ENCODE results near the gene FRRS1L. TPM values are rescaled to one million over a fixed set of nuclear protein-coding genes. Genes with fewer than 3 reads are reported as not detected.

Gene FRRS1L
- total and polyA plus RNA-seq, 2 of the 13 experiments (the other 11 are each of a cell fraction or from before 2014, with no cell fraction given), result 0.02 to 0.03 TPM

DNA sequence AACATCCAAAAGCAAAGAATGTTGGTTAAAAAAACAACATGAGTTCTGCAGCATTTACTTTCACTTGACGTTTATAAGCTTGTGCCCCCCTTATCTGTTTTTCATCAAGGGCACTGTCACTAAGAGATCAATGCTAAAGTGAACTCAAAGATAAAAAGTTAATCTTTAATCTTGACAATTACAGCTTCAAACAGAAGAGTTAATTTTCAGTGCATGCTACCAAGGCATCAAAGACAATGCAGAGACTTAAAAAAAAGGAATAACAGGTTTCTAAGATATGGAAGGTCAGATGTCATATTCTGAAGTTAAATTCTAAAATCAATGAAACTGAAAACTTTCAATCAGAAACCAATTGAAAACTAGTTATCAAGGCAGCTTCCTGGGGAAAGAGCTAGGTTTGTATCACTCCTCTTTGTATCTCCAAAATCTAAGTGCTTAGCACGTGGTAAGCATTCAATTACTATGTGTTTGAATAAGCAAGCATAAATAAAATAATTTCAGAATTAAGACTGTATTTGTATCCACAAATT lies 84.9 kb downstream of the FRRS1L start (continued):
- TF ChIP-seq, protein P1, sequence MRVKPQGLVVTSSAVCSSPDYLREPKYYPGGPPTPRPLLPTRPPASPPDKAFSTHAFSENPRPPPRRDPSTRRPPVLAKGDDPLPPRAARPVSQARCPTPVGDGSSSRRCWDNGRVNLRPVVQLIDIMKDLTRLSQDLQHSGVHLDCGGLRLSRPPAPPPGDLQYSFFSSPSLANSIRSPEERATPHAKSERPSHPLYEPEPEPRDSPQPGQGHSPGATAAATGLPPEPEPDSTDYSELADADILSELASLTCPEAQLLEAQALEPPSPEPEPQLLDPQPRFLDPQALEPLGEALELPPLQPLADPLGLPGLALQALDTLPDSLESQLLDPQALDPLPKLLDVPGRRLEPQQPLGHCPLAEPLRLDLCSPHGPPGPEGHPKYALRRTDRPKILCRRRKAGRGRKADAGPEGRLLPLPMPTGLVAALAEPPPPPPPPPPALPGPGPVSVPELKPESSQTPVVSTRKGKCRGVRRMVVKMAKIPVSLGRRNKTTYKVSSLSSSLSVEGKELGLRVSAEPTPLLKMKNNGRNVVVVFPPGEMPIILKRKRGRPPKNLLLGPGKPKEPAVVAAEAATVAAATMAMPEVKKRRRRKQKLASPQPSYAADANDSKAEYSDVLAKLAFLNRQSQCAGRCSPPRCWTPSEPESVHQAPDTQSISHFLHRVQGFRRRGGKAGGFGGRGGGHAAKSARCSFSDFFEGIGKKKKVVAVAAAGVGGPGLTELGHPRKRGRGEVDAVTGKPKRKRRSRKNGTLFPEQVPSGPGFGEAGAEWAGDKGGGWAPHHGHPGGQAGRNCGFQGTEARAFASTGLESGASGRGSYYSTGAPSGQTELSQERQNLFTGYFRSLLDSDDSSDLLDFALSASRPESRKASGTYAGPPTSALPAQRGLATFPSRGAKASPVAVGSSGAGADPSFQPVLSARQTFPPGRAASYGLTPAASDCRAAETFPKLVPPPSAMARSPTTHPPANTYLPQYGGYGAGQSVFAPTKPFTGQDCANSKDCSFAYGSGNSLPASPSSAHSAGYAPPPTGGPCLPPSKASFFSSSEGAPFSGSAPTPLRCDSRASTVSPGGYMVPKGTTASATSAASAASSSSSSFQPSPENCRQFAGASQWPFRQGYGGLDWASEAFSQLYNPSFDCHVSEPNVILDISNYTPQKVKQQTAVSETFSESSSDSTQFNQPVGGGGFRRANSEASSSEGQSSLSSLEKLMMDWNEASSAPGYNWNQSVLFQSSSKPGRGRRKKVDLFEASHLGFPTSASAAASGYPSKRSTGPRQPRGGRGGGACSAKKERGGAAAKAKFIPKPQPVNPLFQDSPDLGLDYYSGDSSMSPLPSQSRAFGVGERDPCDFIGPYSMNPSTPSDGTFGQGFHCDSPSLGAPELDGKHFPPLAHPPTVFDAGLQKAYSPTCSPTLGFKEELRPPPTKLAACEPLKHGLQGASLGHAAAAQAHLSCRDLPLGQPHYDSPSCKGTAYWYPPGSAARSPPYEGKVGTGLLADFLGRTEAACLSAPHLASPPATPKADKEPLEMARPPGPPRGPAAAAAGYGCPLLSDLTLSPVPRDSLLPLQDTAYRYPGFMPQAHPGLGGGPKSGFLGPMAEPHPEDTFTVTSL (CRISPR knock-in tag; IDR thresholded peaks at IDR 0.05; ENCODE audit: borderline replicate concordance), result peak; percentile 98; the same call in 1 of the 2 replicates
- TF ChIP-seq, protein P2, sequence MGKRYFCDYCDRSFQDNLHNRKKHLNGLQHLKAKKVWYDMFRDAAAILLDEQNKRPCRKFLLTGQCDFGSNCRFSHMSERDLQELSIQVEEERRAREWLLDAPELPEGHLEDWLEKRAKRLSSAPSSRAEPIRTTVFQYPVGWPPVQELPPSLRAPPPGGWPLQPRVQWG (CRISPR knock-in tag; IDR thresholded peaks at IDR 0.05; ENCODE audit: borderline replicate concordance, low read depth), result no peak
- TF ChIP-seq HOXA9 (CRISPR knock-in tag; IDR thresholded peaks at IDR 0.05; ENCODE audit: borderline replicate concordance) (no peak), HNRNPH1 (optimal IDR thresholded peaks at IDR 0.05; ENCODE audit: low read depth, low read length) (no peak), PAWR (CRISPR knock-in tag; IDR thresholded peaks at IDR 0.05; ENCODE audit: borderline replicate concordance) (no peak), ZFP1 (CRISPR knock-in tag; IDR thresholded peaks at IDR 0.05) (peak; percentile 67; the same call in 1 of the 2 replicates), ZNF367 (CRISPR knock-in tag; IDR thresholded peaks at IDR 0.05; ENCODE audit: borderline replicate concordance) (no peak), ZNF557 (CRISPR knock-in tag; IDR thresholded peaks at IDR 0.05) (no peak), MXI1 (IDR thresholded peaks at IDR 0.05; ENCODE audit: borderline replicate concordance, low read depth, low read length) (no peak; the same call in 2 of the 3 replicates), ZNF614 (CRISPR knock-in tag; IDR thresholded peaks at IDR 0.05; ENCODE audit: borderline replicate concordance) (peak; percentile 69; the same call in 1 of the 2 replicates), CBFB (CRISPR knock-in tag; IDR thresholded peaks at IDR 0.05) (0 out of 2 replicates have a peak, but pooled peaks have one; percentile 46), KLF15 (CRISPR knock-in tag; IDR thresholded peaks at IDR 0.05; ENCODE audit: borderline replicate concordance) (no peak), HOXA3 (CRISPR knock-in tag; IDR thresholded peaks at IDR 0.05) (no peak), RNF2 (conservative IDR thresholded peaks at IDR 0.05; ENCODE audit: low read depth) (no peak), TOE1 (CRISPR knock-in tag; IDR thresholded peaks at IDR 0.05) (0 out of 2 replicates have a peak, but pooled peaks have one; percentile 80), MIER3 (CRISPR knock-in tag; IDR thresholded peaks at IDR 0.05; ENCODE audit: borderline replicate concordance) (peak; percentile 67; the same call in 1 of the 2 replicates), ZBTB8A (CRISPR knock-in tag; IDR thresholded peaks at IDR 0.05; ENCODE audit: borderline replicate concordance, low read depth) (no peak)
- TF ChIP-seq, protein P3, sequence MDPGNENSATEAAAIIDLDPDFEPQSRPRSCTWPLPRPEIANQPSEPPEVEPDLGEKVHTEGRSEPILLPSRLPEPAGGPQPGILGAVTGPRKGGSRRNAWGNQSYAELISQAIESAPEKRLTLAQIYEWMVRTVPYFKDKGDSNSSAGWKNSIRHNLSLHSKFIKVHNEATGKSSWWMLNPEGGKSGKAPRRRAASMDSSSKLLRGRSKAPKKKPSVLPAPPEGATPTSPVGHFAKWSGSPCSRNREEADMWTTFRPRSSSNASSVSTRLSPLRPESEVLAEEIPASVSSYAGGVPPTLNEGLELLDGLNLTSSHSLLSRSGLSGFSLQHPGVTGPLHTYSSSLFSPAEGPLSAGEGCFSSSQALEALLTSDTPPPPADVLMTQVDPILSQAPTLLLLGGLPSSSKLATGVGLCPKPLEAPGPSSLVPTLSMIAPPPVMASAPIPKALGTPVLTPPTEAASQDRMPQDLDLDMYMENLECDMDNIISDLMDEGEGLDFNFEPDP (CRISPR knock-in tag; conservative IDR thresholded peaks at IDR 0.05), result no peak
- TF ChIP-seq, protein P4, sequence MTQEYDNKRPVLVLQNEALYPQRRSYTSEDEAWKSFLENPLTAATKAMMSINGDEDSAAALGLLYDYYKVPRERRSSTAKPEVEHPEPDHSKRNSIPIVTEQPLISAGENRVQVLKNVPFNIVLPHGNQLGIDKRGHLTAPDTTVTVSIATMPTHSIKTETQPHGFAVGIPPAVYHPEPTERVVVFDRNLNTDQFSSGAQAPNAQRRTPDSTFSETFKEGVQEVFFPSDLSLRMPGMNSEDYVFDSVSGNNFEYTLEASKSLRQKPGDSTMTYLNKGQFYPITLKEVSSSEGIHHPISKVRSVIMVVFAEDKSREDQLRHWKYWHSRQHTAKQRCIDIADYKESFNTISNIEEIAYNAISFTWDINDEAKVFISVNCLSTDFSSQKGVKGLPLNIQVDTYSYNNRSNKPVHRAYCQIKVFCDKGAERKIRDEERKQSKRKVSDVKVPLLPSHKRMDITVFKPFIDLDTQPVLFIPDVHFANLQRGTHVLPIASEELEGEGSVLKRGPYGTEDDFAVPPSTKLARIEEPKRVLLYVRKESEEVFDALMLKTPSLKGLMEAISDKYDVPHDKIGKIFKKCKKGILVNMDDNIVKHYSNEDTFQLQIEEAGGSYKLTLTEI (CRISPR knock-in tag; conservative IDR thresholded peaks at IDR 0.05), result no peak

Measured in HepG2 (cell line).